Subcutaneous adipose tissue (tissue), 4 donors: ENCODE measurements around the gene CCDC171. TPM values are rescaled to one million over a fixed set of nuclear protein-coding genes. Genes with fewer than 3 reads are reported as not detected.

Source experiments
- total RNA-seq, 4 donors: library from RNA; depleted of rRNA; stranded (reverse); fragments of >200 nt; gene quantifications; one replicate each; pipeline ENCODE4 v1.1.0, GENCODE V29; 2016
- TF ChIP-seq, protein P1 (sequence below): fragments of 450-650 bp; IDR thresholded peaks from one replicate; pipeline ENCODE4 v1.5.1; 2016; ENCODE audit warnings: low read depth, mild to moderate bottlenecking, control low read depth, antibody characterized with exemption, moderate library complexity

CCDC171 gene
- total RNA-seq, 4 donors from 2014 or later: 2.9 to 3.8 (median 3.6) TPM

- TF ChIP-seq, protein P1, sequence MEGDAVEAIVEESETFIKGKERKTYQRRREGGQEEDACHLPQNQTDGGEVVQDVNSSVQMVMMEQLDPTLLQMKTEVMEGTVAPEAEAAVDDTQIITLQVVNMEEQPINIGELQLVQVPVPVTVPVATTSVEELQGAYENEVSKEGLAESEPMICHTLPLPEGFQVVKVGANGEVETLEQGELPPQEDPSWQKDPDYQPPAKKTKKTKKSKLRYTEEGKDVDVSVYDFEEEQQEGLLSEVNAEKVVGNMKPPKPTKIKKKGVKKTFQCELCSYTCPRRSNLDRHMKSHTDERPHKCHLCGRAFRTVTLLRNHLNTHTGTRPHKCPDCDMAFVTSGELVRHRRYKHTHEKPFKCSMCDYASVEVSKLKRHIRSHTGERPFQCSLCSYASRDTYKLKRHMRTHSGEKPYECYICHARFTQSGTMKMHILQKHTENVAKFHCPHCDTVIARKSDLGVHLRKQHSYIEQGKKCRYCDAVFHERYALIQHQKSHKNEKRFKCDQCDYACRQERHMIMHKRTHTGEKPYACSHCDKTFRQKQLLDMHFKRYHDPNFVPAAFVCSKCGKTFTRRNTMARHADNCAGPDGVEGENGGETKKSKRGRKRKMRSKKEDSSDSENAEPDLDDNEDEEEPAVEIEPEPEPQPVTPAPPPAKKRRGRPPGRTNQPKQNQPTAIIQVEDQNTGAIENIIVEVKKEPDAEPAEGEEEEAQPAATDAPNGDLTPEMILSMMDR: no peak
These were observed 303.7 kb downstream of the CCDC171 start for GRCh38 chr9:15856591-15856990.

DNA sequence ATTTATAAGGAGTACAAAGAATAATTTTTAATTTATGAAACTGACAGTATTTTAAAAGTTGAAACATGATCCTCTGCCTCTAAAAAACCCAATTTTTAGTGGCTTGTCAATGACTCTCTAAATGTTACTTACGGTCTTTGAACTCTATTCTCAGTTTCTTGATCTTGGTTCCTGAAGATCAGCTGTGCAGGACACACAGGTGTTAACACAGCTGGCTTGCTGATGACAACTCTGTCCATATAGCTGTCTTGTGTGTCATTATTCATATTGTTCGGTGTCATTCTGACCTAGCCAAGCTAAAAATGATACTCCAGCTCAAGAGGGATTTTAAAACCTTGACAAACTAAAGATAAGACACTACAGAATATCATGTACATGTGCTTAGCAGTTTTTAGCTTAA is 314.5 kb downstream of the CCDC171 start:
- TF ChIP-seq, protein P1: no peak

- TF ChIP-seq, protein P1: no peak
These were observed 315.1 kb downstream of the CCDC171 start for GRCh38 chr9:15867988-15868387.

- TF ChIP-seq, protein P1: no peak
These were observed 320.8 kb downstream of the CCDC171 start for GRCh38 chr9:15873573-15874177.

GRCh38 chr9:15882328-15882727 is 329.5 kb downstream of the CCDC171 start:
- TF ChIP-seq, protein P1: no peak

DNA sequence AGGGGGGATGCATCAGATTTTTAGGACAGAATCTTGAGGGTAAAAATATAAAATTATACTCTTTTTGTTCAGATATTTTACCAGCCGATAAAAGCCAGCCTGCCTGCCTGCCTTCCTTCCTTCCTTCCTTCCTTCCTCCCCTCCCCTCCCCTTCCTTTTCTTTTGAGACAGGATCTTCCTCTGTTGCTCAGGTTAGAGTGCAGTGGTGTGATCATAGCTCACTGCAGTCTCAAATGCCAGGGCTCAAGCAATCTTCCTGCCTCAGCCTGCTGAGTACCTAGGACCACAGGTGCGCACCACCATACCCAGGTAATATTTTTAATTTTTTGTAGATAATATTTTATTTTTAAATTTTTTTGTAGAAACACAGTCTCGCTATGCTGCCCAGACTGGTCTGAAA is 330.0 kb downstream of the CCDC171 start:
- TF ChIP-seq, protein P1: no peak

- TF ChIP-seq, protein P1: no peak
These were observed 332.6 kb downstream of the CCDC171 start for GRCh38 chr9:15885464-15885863.
